Measurements from ENCODE around the gene ACBD4. TPM values are rescaled to one million over a fixed set of nuclear protein-coding genes. Genes with fewer than 3 reads are reported as not detected.

The ACBD4 gene
- polyA plus RNA-seq, 1 donor from 2014 or later, result 3.1 TPM

GRCh38 chr17:45086865-45087503 is 48.5 kb upstream of the ACBD4 start:
- Histone ChIP-seq H3K9me2 (ENCODE audit: insufficient read depth, low read length) (no peaks in the 10 kb centered on the region), H3F3A (ENCODE audit: insufficient read depth, low read length, poor library complexity, severe bottlenecking) (no peaks in the 10 kb centered on the region), H3K79me2 (replicated peaks; ENCODE audit: insufficient read depth, low read length) (no peaks in the 10 kb centered on the region), H3K36me3 (ENCODE audit: insufficient read depth, low read length) (no peaks in the 10 kb centered on the region), H3K9ac (ENCODE audit: low read length) (no peak overlapping the region), H2AFZ (ENCODE audit: low read depth, low read length) (no peak overlapping the region), H3K4me2 (ENCODE audit: low read length) (no peak overlapping the region), H3K4me3 (ENCODE audit: low read length) (no peak overlapping the region), H4K20me1 (ENCODE audit: insufficient read depth) (no peaks in the 10 kb centered on the region), H3K27me3 (ENCODE audit: insufficient read depth, low read depth, low read length) (no peaks in the 10 kb centered on the region), H3K9me3 (ENCODE audit: low read length) (no peaks in the 10 kb centered on the region), H3K27ac (ENCODE audit: low read length) (no peak overlapping the region)
- TF ChIP-seq CTCF (IDR thresholded peaks at IDR 0.05; ENCODE audit: poor library complexity, severe bottlenecking) (no peak), EP300 (conservative IDR thresholded peaks at IDR 0.05; ENCODE audit: poor library complexity, severe bottlenecking) (no peak), REST (IDR thresholded peaks at IDR 0.05; ENCODE audit: borderline replicate concordance) (no peak), POLR2AphosphoS5 (IDR thresholded peaks at IDR 0.05) (no peak), MXI1 (conservative IDR thresholded peaks at IDR 0.05; ENCODE audit: poor library complexity, severe bottlenecking) (no peak), RAD21 (conservative IDR thresholded peaks at IDR 0.05) (no peak)

GRCh38 chr17:45087504-45087975 is 47.9 kb upstream of the ACBD4 start:
- Histone ChIP-seq H3K27me3 (ENCODE audit: insufficient read depth, low read depth, low read length) (no peaks in the 10 kb centered on the region), H3K9me3 (ENCODE audit: low read length) (no peaks in the 10 kb centered on the region), H3K4me2 (ENCODE audit: low read length) (no peak overlapping the region), H2AFZ (ENCODE audit: low read depth, low read length) (no peak overlapping the region), H3K79me2 (replicated peaks; ENCODE audit: insufficient read depth, low read length) (no peaks in the 10 kb centered on the region), H3K9ac (ENCODE audit: low read length) (no peak overlapping the region), H4K20me1 (ENCODE audit: insufficient read depth) (no peaks in the 10 kb centered on the region), H3K9me2 (ENCODE audit: insufficient read depth, low read length) (no peaks in the 10 kb centered on the region), H3K27ac (ENCODE audit: low read length) (no peak overlapping the region), H3K36me3 (ENCODE audit: insufficient read depth, low read length) (no peaks in the 10 kb centered on the region), H3F3A (ENCODE audit: insufficient read depth, low read length, poor library complexity, severe bottlenecking) (no peaks in the 10 kb centered on the region), H3K4me3 (ENCODE audit: low read length) (no peak overlapping the region)
- no peak for TF ChIP-seq EZH2 (IDR thresholded peaks at IDR 0.05; ENCODE audit: borderline replicate concordance, insufficient read depth, low read length, poor library complexity, severe bottlenecking)
- no peak for TF ChIP-seq CTCF (IDR thresholded peaks at IDR 0.05; ENCODE audit: poor library complexity, severe bottlenecking)
- no peak for TF ChIP-seq EP300 (conservative IDR thresholded peaks at IDR 0.05; ENCODE audit: poor library complexity, severe bottlenecking)
- TF ChIP-seq REST (IDR thresholded peaks at IDR 0.05; ENCODE audit: borderline replicate concordance), result no peak

All from neural cell (in vitro differentiated cells).